Astrocyte (in vitro differentiated cells and primary cell): Measurements from ENCODE around the gene LCN2.

Experiments used
- CTCF ChIP-seq: IDR thresholded peaks from 2 replicates; pipeline ENCODE4 v1.5.1; 2011; ENCODE audit warnings: low read depth, mild to moderate bottlenecking, inconsistent platforms, low read length, moderate library complexity; ENCODE audit not compliant: insufficient read depth
- EZH2 ChIP-seq: IDR thresholded peaks from 2 replicates; pipeline ENCODE4 v1.6.1; 2012; ENCODE audit warnings: mild to moderate bottlenecking, low read length, inconsistent platforms; ENCODE audit not compliant: insufficient read depth

- TF ChIP-seq CTCF (no peak), EZH2 (no peak)
These were observed 24.8 kb downstream of the LCN2 start for GRCh38 chr9:128174062-128174461.
